KMS-11 (cell line): ENCODE measurements around the gene DRAM2.

Experiments
- H2AFZ ChIP-seq: fragments of 200-600 bp; sonication (generic); 2 replicates; pipeline ENCODE4 v1.6.1; 2016; ENCODE audit warnings: antibody characterized with exemption, mixed run types, low read depth
- H3K27ac ChIP-seq: fragments of 200-600 bp; sonication (generic); 2 replicates; pipeline ENCODE4 v1.6.1; 2016; ENCODE audit warnings: mild to moderate bottlenecking, mixed run types
- H3K27me3 ChIP-seq: fragments of 200-600 bp; sonication (generic); 2 replicates; pipeline ENCODE4 v1.6.1; 2017; ENCODE audit warnings: mild to moderate bottlenecking, low read depth, mixed run types, moderate library complexity; ENCODE audit not compliant: insufficient read depth
- H3K36me3 ChIP-seq: fragments of 200-600 bp; sonication (generic); 2 replicates; pipeline ENCODE4 v1.6.1; 2017; ENCODE audit warnings: mild to moderate bottlenecking, mixed run types; ENCODE audit not compliant: insufficient read depth
- H3K4me1 ChIP-seq: fragments of 200-600 bp; sonication (generic); 2 replicates; pipeline ENCODE4 v1.6.1; 2016; ENCODE audit warnings: mild to moderate bottlenecking, low read depth, mixed run types; ENCODE audit not compliant: poor library complexity, severe bottlenecking
- H3K4me2 ChIP-seq: fragments of 200-600 bp; sonication (generic); 2 replicates; pipeline ENCODE4 v1.7.0; 2016; ENCODE audit warnings: mild to moderate bottlenecking, mixed run types
- H3K4me3 ChIP-seq: fragments of 200-600 bp; sonication (generic); IDR thresholded peaks from 2 replicates; pipeline ENCODE4 v1.6.1; 2017; ENCODE audit warnings: low read depth, low read length, mixed read lengths; ENCODE audit not compliant: insufficient read depth
- H3K79me2 ChIP-seq: fragments of 200-600 bp; sonication (generic); 2 replicates; pipeline ENCODE4 v1.6.1; 2016; ENCODE audit warnings: low read depth, mixed run types; ENCODE audit not compliant: insufficient read depth
- H3K9ac ChIP-seq: fragments of 200-600 bp; sonication (generic); 2 replicates; pipeline ENCODE4 v1.6.1; 2016; ENCODE audit warnings: mild to moderate bottlenecking, mixed run types
- H4K20me1 ChIP-seq: fragments of 200-600 bp; sonication (generic); 2 replicates; pipeline ENCODE4 v1.6.1; 2016; ENCODE audit warnings: mild to moderate bottlenecking, mixed run types; ENCODE audit not compliant: insufficient read depth
- CTCF ChIP-seq: fragments of 200-600 bp; sonication (generic); conservative IDR thresholded peaks from 2 replicates; pipeline ENCODE4 v1.6.1; 2017; ENCODE audit warnings: low read depth, mild to moderate bottlenecking, antibody characterized with exemption, low read length, moderate library complexity, mixed read lengths

Gene DRAM2

GRCh38 chr1:111133866-111134265 is 6.0 kb downstream of the DRAM2 start:
- Histone ChIP-seq H3K36me3 (no peaks in the 10 kb centered on the region), H3K4me1 (peaks cover 4% of the 10 kb centered on the region), H3K79me2 (0 out of 2 replicates have a peak, but pooled peaks cover 6% of the 10 kb centered on the region), H3K27ac (no peak overlapping the region), H3K4me2 (no peak overlapping the region), H2AFZ (no peak overlapping the region), H3K9ac (no peak overlapping the region), H4K20me1 (no peaks in the 10 kb centered on the region), H3K27me3 (no peaks in the 10 kb centered on the region), H3K4me3 (no peak overlapping the region)
- TF ChIP-seq CTCF, result no peak

- Histone ChIP-seq H3K4me2 (no peak overlapping the region), H3K36me3 (no peaks in the 10 kb centered on the region), H3K27ac (no peak overlapping the region), H3K4me1 (no peaks in the 10 kb centered on the region), H3K9ac (no peak overlapping the region), H2AFZ (no peak overlapping the region), H3K27me3 (no peaks in the 10 kb centered on the region), H4K20me1 (no peaks in the 10 kb centered on the region), H3K79me2 (no peaks in the 10 kb centered on the region), H3K4me3 (no peak overlapping the region)
- no peak for TF ChIP-seq CTCF
Measured at GRCh38 chr1:111131693-111132092, 8.2 kb downstream of the DRAM2 start.

- no peak overlapping the region for H3K4me2 ChIP-seq
- H3K27me3 ChIP-seq, result no peaks in the 10 kb centered on the region
- TF ChIP-seq CTCF, result no peak
- no peaks in the 10 kb centered on the region for H3K36me3 ChIP-seq
- H3K27ac ChIP-seq, result no peak overlapping the region
- H3K9ac ChIP-seq, result no peak overlapping the region
- no peak overlapping the region for H3K4me3 ChIP-seq
- no peaks in the 10 kb centered on the region for H4K20me1 ChIP-seq
- H3K79me2 ChIP-seq, result no peaks in the 10 kb centered on the region
- no peaks in the 10 kb centered on the region for H3K4me1 ChIP-seq
- no peak overlapping the region for H2AFZ ChIP-seq
Measured at GRCh38 chr1:111129376-111129775, 10.5 kb downstream of the DRAM2 start.

- Histone ChIP-seq H3K4me1 (no peaks in the 10 kb centered on the region), H3K9ac (no peak overlapping the region), H3K27me3 (no peaks in the 10 kb centered on the region), H3K79me2 (no peaks in the 10 kb centered on the region), H3K4me3 (no peak overlapping the region), H3K4me2 (no peak overlapping the region), H2AFZ (no peak overlapping the region), H4K20me1 (no peaks in the 10 kb centered on the region), H3K27ac (no peak overlapping the region), H3K36me3 (no peaks in the 10 kb centered on the region)
- no peak for TF ChIP-seq CTCF
Measured at GRCh38 chr1:111127923-111128643, 11.8 kb downstream of the DRAM2 start.
